PC-3 (cell line): ENCODE results near the gene OXCT1.

Experiments used
- EZH2 ChIP-seq: fragments of 300-600 bp; sonication (generic); IDR thresholded peaks from one replicate; pipeline ENCODE4 v1.6.1; 2017; ENCODE audit warnings: antibody characterized with exemption, mild to moderate bottlenecking, low read length; ENCODE audit not compliant: unreplicated experiment
- TF ChIP-seq, protein P1 (sequence below): fragments of 300-600 bp; sonication (generic); conservative IDR thresholded peaks from 2 replicates; pipeline ENCODE4 v1.5.1; 2017; ENCODE audit warnings: antibody characterized with exemption, low read depth, mild to moderate bottlenecking, low read length

DNA sequence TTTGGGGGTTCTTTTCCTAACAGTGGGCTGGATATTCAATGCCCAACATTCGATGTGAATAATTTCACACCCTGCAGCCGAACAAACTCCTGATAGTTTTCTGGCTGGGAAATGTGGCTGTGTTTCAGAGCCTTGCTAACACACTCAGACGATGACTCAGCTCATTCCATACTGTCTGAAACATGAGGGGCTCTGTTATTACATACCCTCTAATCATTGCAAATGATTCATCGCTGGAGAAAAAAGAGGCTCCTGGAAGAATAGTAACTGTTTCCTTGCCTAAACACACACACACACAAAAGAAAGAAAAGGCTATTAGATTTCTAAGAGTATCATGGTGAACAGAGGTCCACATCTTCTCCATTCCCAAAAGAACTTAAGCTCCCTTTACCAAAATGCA is 75.8 kb downstream of the OXCT1 start:
- no peak for TF ChIP-seq EZH2
- TF ChIP-seq, protein P1, sequence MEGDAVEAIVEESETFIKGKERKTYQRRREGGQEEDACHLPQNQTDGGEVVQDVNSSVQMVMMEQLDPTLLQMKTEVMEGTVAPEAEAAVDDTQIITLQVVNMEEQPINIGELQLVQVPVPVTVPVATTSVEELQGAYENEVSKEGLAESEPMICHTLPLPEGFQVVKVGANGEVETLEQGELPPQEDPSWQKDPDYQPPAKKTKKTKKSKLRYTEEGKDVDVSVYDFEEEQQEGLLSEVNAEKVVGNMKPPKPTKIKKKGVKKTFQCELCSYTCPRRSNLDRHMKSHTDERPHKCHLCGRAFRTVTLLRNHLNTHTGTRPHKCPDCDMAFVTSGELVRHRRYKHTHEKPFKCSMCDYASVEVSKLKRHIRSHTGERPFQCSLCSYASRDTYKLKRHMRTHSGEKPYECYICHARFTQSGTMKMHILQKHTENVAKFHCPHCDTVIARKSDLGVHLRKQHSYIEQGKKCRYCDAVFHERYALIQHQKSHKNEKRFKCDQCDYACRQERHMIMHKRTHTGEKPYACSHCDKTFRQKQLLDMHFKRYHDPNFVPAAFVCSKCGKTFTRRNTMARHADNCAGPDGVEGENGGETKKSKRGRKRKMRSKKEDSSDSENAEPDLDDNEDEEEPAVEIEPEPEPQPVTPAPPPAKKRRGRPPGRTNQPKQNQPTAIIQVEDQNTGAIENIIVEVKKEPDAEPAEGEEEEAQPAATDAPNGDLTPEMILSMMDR: no peak
